HG03442 (cell line): ENCODE results near the gene HJURP.

Experiments
- ATAC-seq: cut with Tn5 transposase; IDR thresholded peaks from one replicate; pipeline ENCODE4 v1.9.1; 2021; ENCODE audit warnings: mild to moderate bottlenecking, moderate library complexity; ENCODE audit not compliant: unreplicated experiment

The HJURP gene

DNA sequence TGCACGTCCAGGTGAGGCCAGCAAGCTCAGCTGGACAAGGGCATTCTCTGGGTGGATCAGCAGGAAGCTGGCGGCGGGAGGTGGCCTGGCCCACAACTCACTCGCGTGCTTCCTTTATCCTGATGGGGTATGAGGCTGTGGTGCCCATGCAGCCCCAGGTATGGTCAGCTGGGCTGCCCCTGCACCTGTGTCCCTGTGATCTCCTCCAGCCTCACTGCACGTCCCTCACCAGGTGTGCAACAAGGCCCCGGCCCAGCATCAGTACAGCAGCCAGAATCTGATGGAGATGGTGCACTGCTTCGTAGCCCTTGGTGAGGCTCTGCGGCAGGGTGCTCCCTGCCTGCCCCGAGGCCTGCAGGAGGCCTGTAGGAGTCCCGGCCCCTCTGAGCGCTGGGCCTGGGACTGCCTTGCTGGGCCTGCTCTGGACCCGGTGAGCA is 58.6 kb downstream of the HJURP start:
- ATAC-seq, result no peak

DNA sequence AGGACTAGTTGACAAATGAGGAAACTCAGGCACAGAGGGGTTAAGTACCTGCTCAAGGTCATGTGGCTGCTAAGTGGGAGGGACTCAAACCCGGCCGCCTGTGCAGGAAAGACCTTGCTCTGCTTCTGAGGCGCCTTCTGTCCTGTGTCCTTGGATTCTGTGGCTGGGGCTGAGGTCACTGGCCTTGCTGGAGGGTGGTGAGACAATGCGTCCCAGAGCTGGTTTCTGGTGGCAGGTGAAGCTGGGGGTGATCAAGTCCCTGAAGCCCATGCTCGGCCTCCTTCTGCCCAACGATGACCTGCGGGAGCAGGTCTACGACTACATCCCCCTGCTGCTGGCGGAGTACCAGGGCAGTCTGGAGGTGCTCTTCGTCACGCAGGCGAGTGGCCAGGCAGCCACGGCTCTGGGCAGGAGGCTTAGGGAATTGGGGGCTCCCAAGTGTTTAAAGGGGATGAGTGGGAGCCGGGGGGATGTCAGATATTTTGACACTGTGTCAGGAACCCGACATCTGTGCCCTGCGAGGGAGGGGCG is 60.1 kb downstream of the HJURP start:
- no peak for ATAC-seq

DNA sequence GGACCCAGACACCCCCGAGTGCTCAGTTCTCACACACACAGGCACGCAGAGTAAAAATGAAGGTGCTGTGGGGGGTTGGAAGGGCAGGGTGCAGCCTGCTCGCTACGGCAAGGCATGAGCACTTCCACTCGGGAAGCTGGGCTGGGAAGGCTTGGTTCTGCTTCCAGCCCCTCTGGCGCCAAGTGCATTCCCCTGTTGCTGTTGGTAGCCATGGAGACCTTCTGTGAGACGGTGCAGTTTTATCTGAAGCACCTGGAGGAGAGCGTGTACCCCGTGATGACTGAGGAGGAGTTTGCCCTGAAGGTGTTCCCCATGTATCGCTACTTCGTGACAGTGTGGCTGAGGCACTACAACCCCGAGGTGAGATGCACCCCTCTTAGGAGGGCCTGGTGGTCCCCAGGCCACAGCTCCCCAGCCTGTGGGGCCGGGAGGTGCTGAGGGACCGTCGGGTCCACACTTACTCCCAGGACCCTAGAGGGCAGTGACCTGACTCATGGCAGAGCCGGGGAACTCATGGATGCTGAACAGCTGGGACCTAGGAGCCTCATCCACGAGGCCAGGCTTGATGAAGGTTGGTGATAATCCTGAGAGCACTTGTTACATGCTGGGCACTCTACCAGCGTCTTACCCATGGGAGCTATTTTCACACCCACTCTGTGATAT is 60.7 kb downstream of the HJURP start:
- ATAC-seq, result no peak

DNA sequence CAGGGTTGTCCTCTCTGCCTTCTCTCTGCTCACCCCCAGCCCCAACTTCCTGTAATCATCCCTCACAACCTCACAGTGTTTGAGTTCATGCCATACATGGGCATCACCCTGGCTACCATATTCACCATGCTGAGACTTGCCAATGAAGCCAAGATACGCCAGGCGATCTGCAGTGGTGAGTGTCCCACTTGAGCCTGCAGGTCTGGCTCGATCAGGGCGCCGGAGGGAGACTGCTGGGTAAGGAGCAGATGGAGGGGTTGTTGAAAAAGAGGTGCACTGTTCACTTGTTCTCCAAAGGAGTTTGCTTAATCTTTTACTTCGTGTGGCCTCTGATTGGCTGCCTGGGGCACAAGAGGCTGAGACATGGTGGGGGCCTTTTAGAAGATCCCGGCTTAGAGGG is 61.6 kb downstream of the HJURP start:
- ATAC-seq, result no peak

DNA sequence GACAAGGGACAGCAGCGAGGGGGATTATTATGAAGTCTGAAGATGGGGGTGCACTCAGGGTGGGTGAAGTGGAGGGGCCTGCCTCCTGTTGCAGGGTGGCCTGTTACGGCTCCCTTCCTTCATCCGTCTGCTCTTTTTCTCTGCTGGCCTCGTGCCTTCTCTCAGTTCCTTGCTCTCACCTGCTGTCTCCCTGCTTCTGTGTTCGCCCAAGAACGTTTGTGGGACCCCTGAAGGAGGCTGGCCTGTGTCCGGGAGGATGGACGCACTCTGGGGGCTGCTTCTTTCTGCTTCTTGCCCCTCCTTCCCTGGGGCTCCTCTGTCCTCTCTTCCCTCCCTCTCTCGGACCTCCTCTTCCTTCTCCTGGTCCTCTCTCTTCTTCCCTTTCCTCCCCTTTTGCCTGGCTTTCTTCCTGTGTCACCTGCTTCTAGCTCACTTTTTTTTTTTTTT is 62.4 kb downstream of the HJURP start:
- ATAC-seq, result no peak

DNA sequence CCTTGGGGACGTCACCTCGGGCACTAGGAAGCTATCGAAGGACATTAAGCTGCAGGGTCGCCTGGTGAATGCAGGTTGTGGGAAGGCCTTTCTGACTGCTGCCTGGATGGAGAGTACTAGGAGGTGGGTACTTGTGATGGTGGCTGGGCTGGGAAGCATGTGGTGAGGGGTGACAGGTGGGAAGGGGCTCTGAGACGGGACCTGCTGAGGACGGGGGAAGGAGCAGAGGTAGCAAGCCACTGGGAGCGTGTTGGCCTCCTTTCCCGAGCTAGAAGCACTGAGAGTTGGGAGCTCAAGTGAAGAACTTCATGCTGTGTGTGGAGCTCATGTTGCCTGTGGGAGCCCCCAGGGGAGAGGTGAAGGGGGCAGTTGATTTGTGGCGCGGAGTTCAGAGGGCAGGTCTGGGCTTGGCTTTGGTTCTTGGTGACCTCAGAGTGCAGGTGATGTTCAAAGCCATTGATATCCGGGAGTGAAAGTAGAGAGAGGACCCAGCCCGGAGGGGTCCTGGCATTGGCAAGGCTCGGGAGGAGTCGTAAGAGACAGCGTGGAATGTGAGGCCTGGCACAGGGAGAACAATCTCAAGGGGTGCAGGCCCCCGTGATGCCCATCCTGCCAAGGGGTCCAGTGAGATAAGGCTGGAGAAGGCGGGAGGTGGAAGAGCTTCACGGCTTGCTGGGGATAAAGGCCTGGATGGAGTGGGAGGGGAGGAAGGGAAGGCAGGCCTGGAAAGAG is 63.0 kb downstream of the HJURP start:
- ATAC-seq, result no peak

DNA sequence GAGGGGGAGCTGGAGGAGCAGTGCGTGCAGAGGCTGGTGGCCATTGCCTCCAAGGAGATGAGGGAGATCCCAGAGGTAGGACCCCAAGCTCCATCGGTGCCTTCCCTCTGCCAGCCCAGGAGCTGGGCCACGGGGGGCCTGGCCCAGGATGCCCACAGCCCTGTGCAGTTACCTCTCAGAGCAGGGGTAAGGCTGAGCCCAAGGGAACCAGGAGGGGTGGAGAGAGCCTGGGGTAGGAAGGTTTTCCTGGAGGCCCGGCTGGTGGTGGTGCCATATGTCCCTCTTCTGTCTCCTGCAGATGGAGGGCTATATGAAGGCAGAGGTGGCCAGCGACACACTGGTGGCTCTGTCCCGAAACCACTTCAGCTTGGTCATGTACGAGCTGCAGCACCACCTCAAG is 64.8 kb downstream of the HJURP start:
- no peak for ATAC-seq
